PFSK-1 (cell line): ENCODE results near the gene RDH16.

ENCODE experiments used
- FOXP2 ChIP-seq: optimal IDR thresholded peaks from 2 replicates; pipeline ENCODE3; 2011; ENCODE audit warnings: borderline replicate concordance, control low read depth, inconsistent platforms; ENCODE audit not compliant: insufficient read depth; ENCODE audit errors: extremely low read length, extremely low read depth
- POLR2AphosphoS5 ChIP-seq: IDR thresholded peaks from 2 replicates; pipeline ENCODE4 v1.6.1; 2012; ENCODE audit warnings: low read depth, mild to moderate bottlenecking, control low read depth, low read length, moderate library complexity
- SIN3A ChIP-seq: IDR thresholded peaks from 2 replicates; pipeline ENCODE4 v1.6.1; 2012; ENCODE audit warnings: mild to moderate bottlenecking, low read length, moderate library complexity, borderline replicate concordance; ENCODE audit not compliant: insufficient read depth
- TAF1 ChIP-seq: IDR thresholded peaks from 2 replicates; pipeline ENCODE4 v1.6.1; 2012; ENCODE audit warnings: low read length, control low read depth, borderline replicate concordance; ENCODE audit not compliant: insufficient read depth
- TF ChIP-seq, protein P1 (sequence below), 2 experiments: IDR thresholded peaks; 2 replicates each; pipeline versions ENCODE4 v1.6.1 to v1.8.0; 2011 to 2012; ENCODE audit warnings: low read depth in 2 of 2, low read length in 2 of 2, control low read depth in 1 of 2, inconsistent platforms in 1 of 2, mild to moderate bottlenecking in 1 of 2, moderate library complexity in 1 of 2; ENCODE audit not compliant: insufficient read depth in 1 of 2

The RDH16 gene

DNA sequence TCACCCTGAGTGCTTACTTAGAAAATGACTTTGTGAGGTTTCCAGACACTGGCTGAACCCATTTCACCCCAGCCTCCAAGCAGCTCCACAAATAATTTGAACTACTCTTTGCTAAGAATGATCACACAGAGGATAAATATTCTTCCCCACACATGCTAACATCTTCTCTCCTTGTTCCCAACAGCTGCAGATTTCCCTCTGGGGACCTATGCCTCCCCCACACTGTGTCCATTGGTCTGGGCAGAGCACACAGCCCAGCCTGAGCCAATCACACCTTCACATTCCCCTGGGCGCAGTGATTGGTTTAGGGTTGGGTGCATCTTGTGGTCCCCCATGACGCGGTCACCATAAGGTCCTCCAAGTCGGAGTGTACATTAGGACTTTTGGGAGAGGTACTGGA lies 30.1 kb downstream of the RDH16 start:
- no peak for TF ChIP-seq TAF1

DNA sequence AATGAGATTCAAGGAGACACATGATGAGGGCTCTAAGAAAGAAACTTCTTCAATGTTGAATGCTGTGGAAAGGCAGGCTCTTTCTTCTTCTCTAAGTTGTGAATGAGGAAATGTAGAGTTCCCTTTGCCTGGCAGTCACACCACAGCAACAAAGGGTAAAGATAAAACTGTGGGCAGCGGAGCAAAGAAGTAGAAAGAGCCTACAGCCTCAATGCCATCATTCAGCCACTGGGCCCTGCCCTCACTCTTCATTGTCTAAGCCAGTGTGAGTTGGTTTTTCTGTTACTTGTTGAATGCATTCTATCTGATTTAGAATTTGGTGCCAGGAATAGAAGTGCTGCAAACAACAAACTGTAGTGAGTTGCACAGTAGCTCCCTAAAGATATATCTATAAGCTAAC lies 35.4 kb downstream of the RDH16 start:
- TF ChIP-seq TAF1 = no peak
- no peak for TF ChIP-seq SIN3A
- no peak for TF ChIP-seq FOXP2
- no peak for TF ChIP-seq POLR2AphosphoS5
- TF ChIP-seq, protein P1, sequence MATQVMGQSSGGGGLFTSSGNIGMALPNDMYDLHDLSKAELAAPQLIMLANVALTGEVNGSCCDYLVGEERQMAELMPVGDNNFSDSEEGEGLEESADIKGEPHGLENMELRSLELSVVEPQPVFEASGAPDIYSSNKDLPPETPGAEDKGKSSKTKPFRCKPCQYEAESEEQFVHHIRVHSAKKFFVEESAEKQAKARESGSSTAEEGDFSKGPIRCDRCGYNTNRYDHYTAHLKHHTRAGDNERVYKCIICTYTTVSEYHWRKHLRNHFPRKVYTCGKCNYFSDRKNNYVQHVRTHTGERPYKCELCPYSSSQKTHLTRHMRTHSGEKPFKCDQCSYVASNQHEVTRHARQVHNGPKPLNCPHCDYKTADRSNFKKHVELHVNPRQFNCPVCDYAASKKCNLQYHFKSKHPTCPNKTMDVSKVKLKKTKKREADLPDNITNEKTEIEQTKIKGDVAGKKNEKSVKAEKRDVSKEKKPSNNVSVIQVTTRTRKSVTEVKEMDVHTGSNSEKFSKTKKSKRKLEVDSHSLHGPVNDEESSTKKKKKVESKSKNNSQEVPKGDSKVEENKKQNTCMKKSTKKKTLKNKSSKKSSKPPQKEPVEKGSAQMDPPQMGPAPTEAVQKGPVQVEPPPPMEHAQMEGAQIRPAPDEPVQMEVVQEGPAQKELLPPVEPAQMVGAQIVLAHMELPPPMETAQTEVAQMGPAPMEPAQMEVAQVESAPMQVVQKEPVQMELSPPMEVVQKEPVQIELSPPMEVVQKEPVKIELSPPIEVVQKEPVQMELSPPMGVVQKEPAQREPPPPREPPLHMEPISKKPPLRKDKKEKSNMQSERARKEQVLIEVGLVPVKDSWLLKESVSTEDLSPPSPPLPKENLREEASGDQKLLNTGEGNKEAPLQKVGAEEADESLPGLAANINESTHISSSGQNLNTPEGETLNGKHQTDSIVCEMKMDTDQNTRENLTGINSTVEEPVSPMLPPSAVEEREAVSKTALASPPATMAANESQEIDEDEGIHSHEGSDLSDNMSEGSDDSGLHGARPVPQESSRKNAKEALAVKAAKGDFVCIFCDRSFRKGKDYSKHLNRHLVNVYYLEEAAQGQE (IDR thresholded peaks at IDR 0.05; ENCODE audit: insufficient read depth in 1 of 2, low read depth in 2 of 2, low read length in 2 of 2) = no peak

DNA sequence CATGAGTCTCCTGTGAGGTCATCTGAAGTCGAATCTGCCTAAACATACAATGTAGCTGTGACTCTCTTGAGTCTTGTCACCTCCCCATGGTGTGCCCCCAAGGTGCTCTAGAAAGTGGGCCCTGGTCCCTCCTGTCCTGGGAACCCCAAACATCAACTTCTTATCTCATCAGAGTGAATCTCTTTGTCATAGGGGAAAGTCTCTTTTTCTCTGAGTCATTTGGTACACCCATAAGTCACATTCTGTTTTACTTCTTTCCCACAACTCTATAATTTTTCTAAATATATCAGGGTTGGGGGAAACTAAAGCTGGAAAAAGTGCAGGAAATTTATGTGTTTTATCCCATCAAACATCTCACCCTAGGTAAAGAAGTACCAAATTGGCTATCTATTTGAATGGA lies 36.1 kb downstream of the RDH16 start:
- TF ChIP-seq SIN3A (no peak), TAF1 (no peak), POLR2AphosphoS5 (no peak), FOXP2 (no peak)

DNA sequence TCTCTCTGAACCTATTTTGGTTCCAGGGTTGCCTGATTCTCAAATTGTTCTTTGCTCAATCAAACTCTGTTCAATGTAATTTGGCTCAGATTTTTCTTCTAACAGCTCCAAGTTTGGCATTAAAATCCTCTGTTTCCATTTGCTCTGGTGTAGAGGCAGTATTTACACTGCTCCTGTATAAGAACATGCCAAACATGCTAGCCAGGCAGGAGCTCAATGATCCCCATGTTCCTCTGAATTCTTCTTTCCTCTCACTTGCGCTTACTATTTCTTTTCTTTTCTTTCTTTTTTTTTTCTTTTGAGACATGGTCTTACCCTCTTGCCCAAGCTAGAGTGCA lies 40.4 kb downstream of the RDH16 start:
- no peak for TF ChIP-seq SIN3A
- TF ChIP-seq, protein P1 (IDR thresholded peaks at IDR 0.05; ENCODE audit: insufficient read depth in 1 of 2, low read depth in 2 of 2, low read length in 2 of 2) = no peak
- TF ChIP-seq FOXP2 = no peak
- TF ChIP-seq TAF1 = no peak
- no peak for TF ChIP-seq POLR2AphosphoS5

DNA sequence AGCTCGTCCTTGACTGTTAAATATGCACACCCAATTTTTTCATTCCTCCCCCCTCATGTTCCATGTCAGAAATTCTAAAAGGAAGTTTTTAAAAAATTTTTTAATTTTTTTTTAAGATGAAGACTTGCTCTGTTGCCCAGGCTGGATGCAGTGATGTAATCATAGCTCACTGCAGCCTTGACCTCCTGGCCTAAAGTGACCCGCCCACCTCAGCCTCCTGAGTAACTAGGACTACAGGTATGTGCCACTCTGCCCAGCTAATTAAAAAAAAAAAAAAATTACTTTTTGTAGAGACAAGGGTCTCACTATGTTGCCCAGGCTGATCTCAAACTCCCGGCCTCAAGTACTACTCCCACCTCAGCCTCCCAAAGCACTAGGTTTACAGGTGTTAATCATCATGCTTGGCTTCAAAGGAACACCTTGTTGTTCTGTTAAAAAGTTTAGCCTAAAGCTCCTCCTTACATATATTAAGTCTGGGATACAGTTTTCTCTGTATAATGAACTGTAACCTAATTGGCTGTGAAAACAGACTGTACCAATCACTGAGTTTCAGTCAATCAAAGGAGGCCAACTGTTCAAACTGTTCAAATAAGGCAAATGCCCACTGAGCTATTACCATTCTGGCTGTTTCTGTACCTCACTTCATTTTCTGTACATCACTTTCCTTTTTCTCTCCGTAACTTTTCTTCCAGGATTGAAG lies 41.0 kb downstream of the RDH16 start:
- no peak for TF ChIP-seq TAF1
- no peak for TF ChIP-seq POLR2AphosphoS5
- TF ChIP-seq FOXP2 = no peak
- no peak for TF ChIP-seq SIN3A
- TF ChIP-seq, protein P1 (IDR thresholded peaks at IDR 0.05; ENCODE audit: insufficient read depth in 1 of 2, low read depth in 2 of 2, low read length in 2 of 2) = no peak

DNA sequence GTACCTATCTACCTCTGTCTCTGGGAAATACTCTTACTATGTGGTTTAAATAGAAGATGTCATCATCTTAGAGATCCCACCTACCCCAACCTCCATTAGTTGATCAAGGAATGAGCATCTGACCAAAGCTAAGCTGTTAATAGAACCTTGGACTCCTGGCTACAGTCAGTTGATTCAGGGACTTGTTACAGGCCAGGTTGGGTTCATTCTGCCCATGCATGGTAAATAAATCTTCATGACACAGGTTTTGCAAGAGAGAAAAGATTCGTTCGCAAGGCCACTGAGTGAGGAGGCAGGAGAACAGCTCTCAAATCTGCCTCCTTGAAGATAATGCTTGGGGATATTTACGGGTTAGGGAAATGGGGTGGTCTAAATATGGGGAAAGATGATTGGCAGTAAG lies 42.7 kb downstream of the RDH16 start:
- no peak for TF ChIP-seq SIN3A
- no peak for TF ChIP-seq FOXP2

DNA sequence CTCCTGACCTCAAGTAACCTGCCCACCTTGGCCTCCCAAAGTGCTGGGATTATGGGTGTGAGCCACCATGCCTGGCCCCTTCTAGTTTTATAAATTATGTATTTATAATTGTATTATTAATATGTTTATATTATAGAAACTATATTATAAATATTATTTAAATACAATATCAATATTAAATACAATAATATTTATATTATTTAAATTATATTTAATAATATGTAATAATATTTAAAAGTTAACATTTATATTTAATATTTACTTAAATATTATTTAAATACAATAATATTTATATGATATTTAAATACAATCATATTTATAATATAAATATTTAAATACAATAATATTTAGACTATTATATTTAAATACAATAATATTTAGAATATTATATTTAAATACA lies 43.2 kb downstream of the RDH16 start:
- no peak for TF ChIP-seq FOXP2
- TF ChIP-seq TAF1 = no peak
- TF ChIP-seq SIN3A = no peak
- no peak for TF ChIP-seq POLR2AphosphoS5
- TF ChIP-seq, protein P1 (IDR thresholded peaks at IDR 0.05; ENCODE audit: insufficient read depth in 1 of 2, low read depth in 2 of 2, low read length in 2 of 2) = no peak
